ENCODE data around the gene NUFIP1. TPM values are rescaled to one million over a fixed set of nuclear protein-coding genes. Genes with fewer than 3 reads are reported as not detected.
"Not testable (repeated sequence)": the region's sequence is repeated elsewhere in the genome, so short reads cannot be mapped to it uniquely, and the experiment has no call there.

Gene NUFIP1
- polyA plus RNA-seq, 1 donor (not counting 4 experiments of a cell fraction or from before 2014, with no cell fraction given), result 3.3 TPM

DNA sequence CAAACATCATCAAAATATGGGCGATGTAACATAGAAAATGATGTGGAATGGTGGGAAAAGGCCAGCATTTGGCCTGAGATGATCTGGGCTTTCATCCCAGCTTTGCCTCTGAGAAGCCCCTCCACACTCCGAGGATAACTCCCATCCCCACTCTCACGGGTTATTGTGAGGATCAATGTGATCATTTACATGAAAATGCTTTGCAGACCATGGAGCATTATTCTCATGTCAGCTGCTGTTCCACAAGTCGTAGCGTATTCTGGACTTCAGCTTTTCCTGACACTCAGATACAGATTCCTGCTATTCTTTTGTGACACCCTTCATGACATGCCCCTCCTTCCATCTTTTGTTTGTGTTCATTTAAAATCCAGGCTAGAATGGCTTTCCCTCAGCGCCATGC lies 86.5 kb downstream of the NUFIP1 start:
- no peak overlapping the region for H2AFZ ChIP-seq (ENCODE audit: control insufficient read depth, low read length)
- H3K4me2 ChIP-seq (ENCODE audit: control insufficient read depth, extremely low read depth, insufficient read depth, low read depth, low read length), result no peak overlapping the region
- H3K79me2 ChIP-seq (ENCODE audit: control insufficient read depth, insufficient read depth, low read length), result no peaks in the 10 kb centered on the region
- TF ChIP-seq EZH2 (IDR thresholded peaks at IDR 0.05; ENCODE audit: low read length), result no peak
- TF ChIP-seq, protein P1, sequence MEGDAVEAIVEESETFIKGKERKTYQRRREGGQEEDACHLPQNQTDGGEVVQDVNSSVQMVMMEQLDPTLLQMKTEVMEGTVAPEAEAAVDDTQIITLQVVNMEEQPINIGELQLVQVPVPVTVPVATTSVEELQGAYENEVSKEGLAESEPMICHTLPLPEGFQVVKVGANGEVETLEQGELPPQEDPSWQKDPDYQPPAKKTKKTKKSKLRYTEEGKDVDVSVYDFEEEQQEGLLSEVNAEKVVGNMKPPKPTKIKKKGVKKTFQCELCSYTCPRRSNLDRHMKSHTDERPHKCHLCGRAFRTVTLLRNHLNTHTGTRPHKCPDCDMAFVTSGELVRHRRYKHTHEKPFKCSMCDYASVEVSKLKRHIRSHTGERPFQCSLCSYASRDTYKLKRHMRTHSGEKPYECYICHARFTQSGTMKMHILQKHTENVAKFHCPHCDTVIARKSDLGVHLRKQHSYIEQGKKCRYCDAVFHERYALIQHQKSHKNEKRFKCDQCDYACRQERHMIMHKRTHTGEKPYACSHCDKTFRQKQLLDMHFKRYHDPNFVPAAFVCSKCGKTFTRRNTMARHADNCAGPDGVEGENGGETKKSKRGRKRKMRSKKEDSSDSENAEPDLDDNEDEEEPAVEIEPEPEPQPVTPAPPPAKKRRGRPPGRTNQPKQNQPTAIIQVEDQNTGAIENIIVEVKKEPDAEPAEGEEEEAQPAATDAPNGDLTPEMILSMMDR (optimal IDR thresholded peaks at IDR 0.05 in 1 of 3, IDR thresholded peaks at IDR 0.05 in 1 of 3, conservative IDR thresholded peaks at IDR 0.05 in 1 of 3; ENCODE audit: extremely low read depth in 1 of 3, insufficient read depth in 2 of 3, low read length in 3 of 3), result no peak
- H3K4me1 ChIP-seq (ENCODE audit: control insufficient read depth, extremely low read depth, insufficient read depth, low read length), result no peaks in the 10 kb centered on the region
- DNase-seq (ENCODE audit: low read depth, low spot score), result no peak
- H3K36me3 ChIP-seq (ENCODE audit: control insufficient read depth in 2 of 2, extremely low read depth in 1 of 2, insufficient read depth in 2 of 2, low read length in 2 of 2), result no peaks in the 10 kb centered on the region
- no peak overlapping the region for H3K4me3 ChIP-seq (ENCODE audit: control insufficient read depth in 2 of 3, extremely low read depth in 1 of 3, insufficient read depth in 2 of 3, low read depth in 1 of 3, low read length in 3 of 3)
- FAIRE-seq, result no peak
- no peaks in the 10 kb centered on the region for H4K20me1 ChIP-seq (ENCODE audit: control insufficient read depth, extremely low read depth, insufficient read depth, low read length)
- peaks cover 21% of the 10 kb centered on the region for H3K27me3 ChIP-seq (ENCODE audit: control insufficient read depth, extremely low read depth, insufficient read depth, low read length)
- H3K9ac ChIP-seq (ENCODE audit: control insufficient read depth, extremely low read depth, insufficient read depth, low read length), result no peak overlapping the region
- no peaks in the 10 kb centered on the region for H3K9me1 ChIP-seq (ENCODE audit: control insufficient read depth, extremely low read depth, insufficient read depth, low read length)
- dilution Hi-C loops (cut with MboI; ENCODE audit: extremely low pct_ligation_motif_present, low sequenced_read_pairs), result no loop called here
- no peak overlapping the region for H3K27ac ChIP-seq (ENCODE audit: control insufficient read depth, insufficient read depth, low read length)
- H3K9me3 ChIP-seq (ENCODE audit: control insufficient read depth, low read depth, low read length), result no peaks in the 10 kb centered on the region

DNA sequence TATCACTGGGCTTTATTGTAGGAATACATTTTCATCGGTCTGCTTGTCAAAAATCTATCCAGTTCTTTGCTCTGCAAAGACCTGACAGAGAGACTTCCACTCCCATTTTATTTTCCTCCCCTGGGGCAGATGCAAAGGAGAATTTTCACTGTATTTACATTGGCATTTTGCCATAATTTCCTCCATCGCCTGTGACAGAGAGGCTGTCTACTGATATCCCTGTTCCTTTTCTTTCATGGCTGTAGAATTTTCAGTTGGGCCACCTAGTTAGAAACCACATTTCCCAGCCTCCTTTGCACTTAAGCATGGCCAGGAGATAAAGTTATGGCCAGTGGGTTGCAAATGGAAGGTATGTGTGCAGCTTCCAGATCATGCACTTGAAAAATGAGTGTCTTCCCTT lies 89.3 kb downstream of the NUFIP1 start:
- Histone ChIP-seq H3K36me3 (ENCODE audit: control insufficient read depth in 2 of 2, extremely low read depth in 1 of 2, insufficient read depth in 2 of 2, low read length in 2 of 2) (no peaks in the 10 kb centered on the region), H3K9me1 (ENCODE audit: control insufficient read depth, extremely low read depth, insufficient read depth, low read length) (no peaks in the 10 kb centered on the region), H3K4me3 (ENCODE audit: control insufficient read depth in 2 of 3, extremely low read depth in 1 of 3, insufficient read depth in 2 of 3, low read depth in 1 of 3, low read length in 3 of 3) (no peak overlapping the region), H2AFZ (ENCODE audit: control insufficient read depth, low read length) (no peak overlapping the region), H3K9me3 (ENCODE audit: control insufficient read depth, low read depth, low read length) (no peaks in the 10 kb centered on the region), H3K79me2 (ENCODE audit: control insufficient read depth, insufficient read depth, low read length) (no peaks in the 10 kb centered on the region), H3K27me3 (ENCODE audit: control insufficient read depth, extremely low read depth, insufficient read depth, low read length) (peaks cover 11% of the 10 kb centered on the region), H3K4me1 (ENCODE audit: control insufficient read depth, extremely low read depth, insufficient read depth, low read length) (no peaks in the 10 kb centered on the region), H4K20me1 (ENCODE audit: control insufficient read depth, extremely low read depth, insufficient read depth, low read length) (no peaks in the 10 kb centered on the region), H3K9ac (ENCODE audit: control insufficient read depth, extremely low read depth, insufficient read depth, low read length) (no peak overlapping the region), H3K27ac (ENCODE audit: control insufficient read depth, insufficient read depth, low read length) (no peak overlapping the region), H3K4me2 (ENCODE audit: control insufficient read depth, extremely low read depth, insufficient read depth, low read depth, low read length) (no peak overlapping the region)
- FAIRE-seq, result no peak
- DNase-seq (ENCODE audit: low read depth, low spot score), result no peak
- dilution Hi-C loops (cut with MboI; ENCODE audit: extremely low pct_ligation_motif_present, low sequenced_read_pairs), result no loop called here
- TF ChIP-seq, protein P1 (optimal IDR thresholded peaks at IDR 0.05 in 1 of 3, IDR thresholded peaks at IDR 0.05 in 1 of 3, conservative IDR thresholded peaks at IDR 0.05 in 1 of 3; ENCODE audit: extremely low read depth in 1 of 3, insufficient read depth in 2 of 3, low read length in 3 of 3), result no peak
- no peak for TF ChIP-seq EZH2 (IDR thresholded peaks at IDR 0.05; ENCODE audit: low read length)

DNA sequence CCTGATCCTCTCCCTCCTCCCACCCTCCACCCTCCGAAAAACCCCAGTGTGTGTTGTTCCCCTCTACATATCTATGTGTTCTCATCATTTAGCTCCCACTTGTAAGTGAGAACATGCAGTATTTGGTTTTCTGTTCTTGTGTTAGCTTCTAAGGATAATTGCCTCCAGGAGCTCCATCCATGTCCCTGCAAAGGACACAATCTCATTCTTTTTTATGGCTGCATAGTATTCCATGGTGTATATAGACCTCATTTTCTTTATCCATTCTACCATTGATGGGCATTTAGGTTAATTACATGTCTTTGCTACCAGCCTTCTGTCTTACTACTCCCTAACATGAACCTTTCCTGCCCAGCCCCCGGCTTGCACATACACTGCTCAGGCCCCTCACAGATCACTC lies 91.0 kb downstream of the NUFIP1 start:
- dilution Hi-C loops (cut with MboI; ENCODE audit: extremely low pct_ligation_motif_present, low sequenced_read_pairs); DNase-seq (ENCODE audit: low read depth, low spot score); H3K36me3 ChIP-seq (ENCODE audit: control insufficient read depth in 2 of 2, extremely low read depth in 1 of 2, insufficient read depth in 2 of 2, low read length in 2 of 2); H3K79me2 ChIP-seq (ENCODE audit: control insufficient read depth, insufficient read depth, low read length); H3K9me3 ChIP-seq (ENCODE audit: control insufficient read depth, low read depth, low read length); H3K27ac ChIP-seq (ENCODE audit: control insufficient read depth, insufficient read depth, low read length); H3K4me1 ChIP-seq (ENCODE audit: control insufficient read depth, extremely low read depth, insufficient read depth, low read length); H3K9me1 ChIP-seq (ENCODE audit: control insufficient read depth, extremely low read depth, insufficient read depth, low read length); H3K4me3 ChIP-seq (ENCODE audit: control insufficient read depth in 2 of 3, extremely low read depth in 1 of 3, insufficient read depth in 2 of 3, low read depth in 1 of 3, low read length in 3 of 3); FAIRE-seq; H4K20me1 ChIP-seq (ENCODE audit: control insufficient read depth, extremely low read depth, insufficient read depth, low read length); H3K4me2 ChIP-seq (ENCODE audit: control insufficient read depth, extremely low read depth, insufficient read depth, low read depth, low read length); H2AFZ ChIP-seq (ENCODE audit: control insufficient read depth, low read length); H3K27me3 ChIP-seq (ENCODE audit: control insufficient read depth, extremely low read depth, insufficient read depth, low read length); H3K9ac ChIP-seq (ENCODE audit: control insufficient read depth, extremely low read depth, insufficient read depth, low read length): not testable (repeated sequence)
